Stimulated activated CD8-positive, alpha-beta memory T cell treated with anti-CD3 and anti-CD28 coated beads, Interleukin-15, amount 100 ng/mL, for 1 hour (primary cell): ENCODE results near the gene SAMM50.
A peak's percentile ranks its signal among the peaks of the same experiment; 100 is the strongest.

Source experiments
- DNase-seq: peaks from one replicate; pipeline ENCODE4 v3.0.0-alpha.2; 2020; ENCODE audit warnings: low read depth

SAMM50 gene

GRCh38 chr22:43976861-43977795 lies 21.9 kb downstream of the SAMM50 start:
- no peak for DNase-seq

- no peak for DNase-seq
Measured at GRCh38 chr22:43978558-43978957, 23.3 kb downstream of the SAMM50 start.

- DNase-seq = no peak
Measured at GRCh38 chr22:43980579-43980978, 25.3 kb downstream of the SAMM50 start.

- DNase-seq = no peak
Measured at GRCh38 chr22:43980996-43981395, 25.8 kb downstream of the SAMM50 start.

GRCh38 chr22:43983808-43984207 lies 28.6 kb downstream of the SAMM50 start:
- no peak for DNase-seq

GRCh38 chr22:43985532-43985931 lies 30.3 kb downstream of the SAMM50 start:
- DNase-seq = no peak

- no peak for DNase-seq
Measured at GRCh38 chr22:43988116-43988820, 33.0 kb downstream of the SAMM50 start.

GRCh38 chr22:43988960-43989359 lies 33.7 kb downstream of the SAMM50 start:
- no peak for DNase-seq

GRCh38 chr22:43990044-43990443 lies 34.8 kb downstream of the SAMM50 start:
- DNase-seq = no peak

- DNase-seq = no peak
Measured at GRCh38 chr22:43991316-43992020, 36.2 kb downstream of the SAMM50 start.

GRCh38 chr22:43992331-43992821 lies 37.1 kb downstream of the SAMM50 start:
- DNase-seq = no peak

- peak; percentile 44 for DNase-seq
Measured at GRCh38 chr22:43993072-43993760, 38.0 kb downstream of the SAMM50 start.

- no peak for DNase-seq
Measured at GRCh38 chr22:43994006-43994405, 38.8 kb downstream of the SAMM50 start.

GRCh38 chr22:43994416-43994815 lies 39.2 kb downstream of the SAMM50 start:
- DNase-seq = no peak

- no peak for DNase-seq
Measured at GRCh38 chr22:43995057-43995685, 39.9 kb downstream of the SAMM50 start.

- no peak for DNase-seq
Measured at GRCh38 chr22:43995798-43996169, 40.5 kb downstream of the SAMM50 start.

GRCh38 chr22:43996170-43996980 lies 41.1 kb downstream of the SAMM50 start:
- peak; percentile 34 for DNase-seq

GRCh38 chr22:43996981-43997265 lies 41.7 kb downstream of the SAMM50 start:
- DNase-seq = no peak

GRCh38 chr22:43998679-43999264 lies 43.5 kb downstream of the SAMM50 start:
- no peak for DNase-seq

GRCh38 chr22:43999378-43999777 lies 44.1 kb downstream of the SAMM50 start:
- no peak for DNase-seq
